ENCODE measurements around the gene CUX1. TPM values are rescaled to one million over a fixed set of nuclear protein-coding genes. Genes with fewer than 3 reads are reported as not detected.

Gene CUX1
- total RNA-seq, 2 donors from 2014 or later: 42.0 to 47.5 TPM

DNA sequence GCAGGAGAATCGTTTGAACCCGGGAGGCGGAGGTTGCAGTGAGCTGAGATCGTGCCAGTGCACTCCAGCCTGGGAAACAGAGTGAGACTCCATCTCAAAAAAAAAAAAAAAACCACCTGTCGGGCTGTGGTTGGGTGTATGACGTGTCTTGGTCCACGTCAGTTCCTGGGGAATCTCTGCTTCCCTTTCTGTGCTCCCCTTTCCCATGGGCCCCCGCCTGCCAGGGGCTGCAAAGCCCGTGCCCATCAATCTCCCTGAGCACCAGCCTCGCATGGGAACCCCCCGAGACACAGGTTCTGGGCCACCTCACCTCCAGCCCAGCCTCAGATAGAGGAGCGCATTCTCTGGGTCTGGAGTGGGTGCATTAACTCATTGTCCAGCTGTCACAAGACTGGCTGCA lies 467.0 kb downstream of the CUX1 start:
- peaks cover 25% of the 10 kb centered on the region for H3K4me1 ChIP-seq
- H3K9me3 ChIP-seq: no peaks in the 10 kb centered on the region
- H3K27me3 ChIP-seq: no peaks in the 10 kb centered on the region
- WGBS, 2 donors: 72 to 73% methylated on average over 9 to 12 of the region's 12 CpGs
- TF ChIP-seq, protein P1, sequence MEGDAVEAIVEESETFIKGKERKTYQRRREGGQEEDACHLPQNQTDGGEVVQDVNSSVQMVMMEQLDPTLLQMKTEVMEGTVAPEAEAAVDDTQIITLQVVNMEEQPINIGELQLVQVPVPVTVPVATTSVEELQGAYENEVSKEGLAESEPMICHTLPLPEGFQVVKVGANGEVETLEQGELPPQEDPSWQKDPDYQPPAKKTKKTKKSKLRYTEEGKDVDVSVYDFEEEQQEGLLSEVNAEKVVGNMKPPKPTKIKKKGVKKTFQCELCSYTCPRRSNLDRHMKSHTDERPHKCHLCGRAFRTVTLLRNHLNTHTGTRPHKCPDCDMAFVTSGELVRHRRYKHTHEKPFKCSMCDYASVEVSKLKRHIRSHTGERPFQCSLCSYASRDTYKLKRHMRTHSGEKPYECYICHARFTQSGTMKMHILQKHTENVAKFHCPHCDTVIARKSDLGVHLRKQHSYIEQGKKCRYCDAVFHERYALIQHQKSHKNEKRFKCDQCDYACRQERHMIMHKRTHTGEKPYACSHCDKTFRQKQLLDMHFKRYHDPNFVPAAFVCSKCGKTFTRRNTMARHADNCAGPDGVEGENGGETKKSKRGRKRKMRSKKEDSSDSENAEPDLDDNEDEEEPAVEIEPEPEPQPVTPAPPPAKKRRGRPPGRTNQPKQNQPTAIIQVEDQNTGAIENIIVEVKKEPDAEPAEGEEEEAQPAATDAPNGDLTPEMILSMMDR (IDR thresholded peaks at IDR 0.05): no peak
- TF ChIP-seq POLR2A (IDR thresholded peaks at IDR 0.05): no peak
- H3K27ac ChIP-seq: no peak overlapping the region
- no peak for DNase-seq
- H3K4me3 ChIP-seq: no peak overlapping the region
- intact Hi-C loops (cut with DNase I): loop anchor here (5.0 kb wide), 1 partner anchor 108 kb away; no protein-coding TSS in a partner anchor
- H3K36me3 ChIP-seq (replicated peaks in 1 of 2; ENCODE audit: insufficient read depth in 1 of 2, low read depth in 2 of 2): no peaks in the 10 kb centered on the region
- ATAC-seq: no peak

DNA sequence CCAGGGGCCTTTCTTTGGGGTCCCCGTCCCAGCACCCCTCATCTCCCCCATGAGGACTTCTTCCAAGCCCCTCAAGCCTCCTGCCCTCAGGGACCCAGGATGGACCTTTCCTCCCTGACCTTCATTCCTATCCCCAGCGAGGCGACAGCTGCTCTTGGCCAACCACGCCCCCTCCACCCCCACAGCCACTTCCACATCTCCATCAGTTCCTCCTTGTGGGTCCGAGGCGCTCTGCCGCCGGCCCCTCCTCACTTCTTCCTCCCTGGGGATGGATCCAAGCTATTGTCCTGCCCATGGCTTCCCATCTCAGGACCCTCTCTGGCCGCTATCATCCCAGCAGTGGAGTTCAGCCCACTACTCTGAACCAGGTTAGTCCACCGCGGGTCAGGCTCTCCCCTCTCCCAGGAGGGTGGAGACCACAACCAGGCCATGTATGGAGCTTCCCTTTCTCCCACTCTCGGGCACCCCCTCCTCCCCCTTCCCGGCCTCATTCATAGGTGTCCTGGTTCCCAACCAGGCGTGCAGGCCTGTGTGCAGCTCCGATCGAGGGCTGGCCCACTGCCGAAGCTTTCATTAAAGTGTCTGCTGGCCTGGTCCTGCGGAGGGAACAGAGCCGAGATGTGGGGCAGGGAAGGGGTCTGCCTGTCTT lies 467.6 kb downstream of the CUX1 start:
- WGBS, 2 donors: 55 to 72% methylated on average over 19 of the region's 19 CpGs
- H3K4me1 ChIP-seq: peaks cover 25% of the 10 kb centered on the region
- H3K27ac ChIP-seq: peak overlapping the region in 3 of 4 donors; percentile 70 to 82 (median 82)
- intact Hi-C loops (cut with DNase I): loop anchor here (5.0 kb wide), 1 partner anchor 107 kb away; no protein-coding TSS in a partner anchor
- no peak for ATAC-seq
- no peak overlapping the region for H3K4me3 ChIP-seq
- peak in 2 of 4 donors; percentile 31 to 59 for DNase-seq
- H3K27me3 ChIP-seq: no peaks in the 10 kb centered on the region
- no peaks in the 10 kb centered on the region for H3K9me3 ChIP-seq
- H3K36me3 ChIP-seq (replicated peaks in 1 of 2; ENCODE audit: insufficient read depth in 1 of 2, low read depth in 2 of 2): no peaks in the 10 kb centered on the region
- TF ChIP-seq POLR2A (IDR thresholded peaks at IDR 0.05): no peak
- TF ChIP-seq, protein P1 (IDR thresholded peaks at IDR 0.05): no peak

DNA sequence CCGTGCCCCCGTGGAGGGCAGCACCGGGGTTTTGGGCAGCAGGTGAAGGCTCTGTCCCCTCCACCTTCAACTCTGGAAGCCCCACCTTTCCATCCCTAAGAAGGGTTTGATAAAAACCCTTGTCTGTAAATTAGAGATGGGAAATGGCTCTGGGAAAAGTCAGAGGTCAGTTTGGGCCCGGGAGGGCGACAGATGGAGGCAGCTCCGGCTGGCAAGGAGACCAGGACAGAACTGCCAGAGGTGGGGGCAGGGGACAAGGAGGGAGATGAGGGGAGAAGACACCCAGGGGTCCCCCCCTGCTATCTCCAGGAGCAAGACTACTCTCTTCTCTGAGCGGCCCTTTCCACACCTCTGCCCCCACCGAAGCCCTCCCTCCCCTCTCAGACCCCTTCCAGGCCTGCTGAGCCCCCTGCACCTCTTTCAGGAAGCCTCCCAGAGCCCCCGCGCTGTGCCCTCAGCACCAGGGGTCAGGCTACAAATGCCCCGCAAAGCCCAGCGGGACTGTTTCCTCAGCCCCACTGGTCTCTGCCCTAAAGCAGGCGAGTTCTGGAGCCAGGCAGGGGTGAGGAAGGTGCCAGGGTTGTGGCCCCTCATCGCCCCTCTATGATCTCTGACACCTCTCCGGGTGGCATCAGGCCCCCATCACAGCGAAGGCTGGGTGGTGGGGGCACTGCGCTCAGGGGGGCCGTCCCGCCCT lies 468.3 kb downstream of the CUX1 start:
- Histone ChIP-seq H3K36me3 (replicated peaks in 1 of 2; ENCODE audit: insufficient read depth in 1 of 2, low read depth in 2 of 2) (no peaks in the 10 kb centered on the region), H3K27me3 (no peaks in the 10 kb centered on the region), H3K27ac (peak overlapping the region; percentile 54 to 82 (median 76)), H3K4me3 (peak overlapping the region in 1 of 2 donors; percentile 48), H3K9me3 (no peaks in the 10 kb centered on the region), H3K4me1 (peaks cover 25% of the 10 kb centered on the region)
- intact Hi-C loops (cut with DNase I): no loop called here
- DNase-seq (no peak), ATAC-seq (no peak)
- 40 to 49% methylated on average over 10 to 16 of the region's 19 CpGs for WGBS, 2 donors
- TF ChIP-seq, protein P1 (IDR thresholded peaks at IDR 0.05): no peak
- TF ChIP-seq POLR2A (IDR thresholded peaks at IDR 0.05): no peak

DNA sequence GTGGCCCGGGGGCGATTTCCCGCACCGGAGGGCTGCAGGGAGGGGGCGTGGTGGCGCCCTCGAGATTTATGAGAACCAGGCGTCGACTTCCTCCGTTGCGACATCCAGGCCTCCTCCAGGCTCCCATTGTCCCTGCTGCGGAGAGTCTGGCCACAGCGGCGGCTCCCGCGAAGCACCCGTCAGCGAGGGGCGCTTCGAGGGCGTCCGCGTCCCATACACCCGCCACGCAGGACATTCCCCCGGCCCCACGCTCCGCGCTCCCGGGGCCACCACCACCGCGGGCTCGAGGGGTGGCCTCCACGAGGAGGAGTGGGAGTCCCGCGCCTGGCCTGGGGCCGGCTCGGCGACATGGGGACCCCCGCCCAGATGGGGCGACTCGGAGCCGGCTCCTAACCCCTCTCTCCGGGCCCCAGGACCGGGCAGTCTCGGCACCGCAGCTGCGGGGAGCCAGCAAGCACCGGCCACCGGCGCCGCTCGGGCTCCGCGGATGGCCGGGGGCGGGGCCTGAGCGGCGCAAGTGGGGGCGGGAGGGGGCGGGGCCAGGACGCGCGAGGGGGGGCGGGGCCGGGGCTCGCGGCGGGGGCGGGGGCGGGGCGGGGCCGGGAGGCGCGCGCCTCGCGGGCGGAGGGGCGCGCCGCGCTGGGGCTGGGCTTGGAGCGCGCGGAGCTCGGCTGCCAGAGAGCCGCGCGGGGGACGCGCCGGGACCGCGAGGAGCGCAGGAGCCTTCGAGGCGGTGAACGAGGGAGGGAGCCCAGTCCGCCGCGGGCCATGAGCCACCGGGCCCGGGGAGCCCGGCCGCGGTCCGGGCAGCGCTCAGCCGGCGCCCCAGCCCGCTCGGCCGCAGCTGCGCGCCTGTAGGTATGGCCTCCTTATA lies 469.0 kb downstream of the CUX1 start, which contains the start of gene SH2B2:
Gene SH2B2, plus strand, starts transcription at position 632 of the 874 bp plus-strand sequence. CDS start 13,683 bp downstream, outside the sequence.
- Histone ChIP-seq H3K36me3 (replicated peaks in 1 of 2; ENCODE audit: insufficient read depth in 1 of 2, low read depth in 2 of 2) (no peaks in the 10 kb centered on the region), H3K9me3 (no peaks in the 10 kb centered on the region), H3K4me3 (peak within 1 kb of the TSS; percentile 74 to 80), H3K27ac (peak within 1 kb of the TSS; percentile 54 to 82 (median 76)), H3K4me1 (peaks cover 25% of the 10 kb centered on the region), H3K27me3 (no peaks in the 10 kb centered on the region)
- WGBS, 2 donors: 0% methylated on average over 32 of the region's 116 CpGs; no CpG with 5 or more reads in 1 of the 2 donors
- TF ChIP-seq, protein P1 (IDR thresholded peaks at IDR 0.05): no peak
- peak; percentile 34 to 69 (median 58) for TF ChIP-seq POLR2A (IDR thresholded peaks at IDR 0.05)
- DNase-seq (peak; percentile 57 to 79 (median 67)), ATAC-seq (peak; percentile 70)
- intact Hi-C loops (cut with DNase I): no loop called here

Measured in body of pancreas (tissue), 4 donors.